A673 (cell line): ENCODE results near the gene GFOD2. TPM values are rescaled to one million over a fixed set of nuclear protein-coding genes. Genes with fewer than 3 reads are reported as not detected.

Source experiments
- BruUV-seq: library from RNA; stranded (reverse); fragments of 400-500 nt; replicated peaks from 2 replicates; lab custom pipeline; 2021; lab: Mats Ljungman, UMichigan
- CTCF ChIA-PET: fragments of 300-600 bp; sonication (Branson Sonifier 250); formaldehyde crosslinking; loops from one replicate; lab custom pipeline; 2022; ENCODE audit warnings: antibody characterized with exemption; lab: Charles Lee
- POLR2A ChIA-PET: fragments of 300-600 bp; sonication (Branson Sonifier 250); formaldehyde crosslinking; loops from one replicate; lab custom pipeline; 2022; ENCODE audit warnings: antibody characterized with exemption; ENCODE audit not compliant: low non-redundant PET; lab: Charles Lee
- DNase-seq: peaks from one replicate; pipeline ENCODE4 v3.0.0-alpha.2; 2015; ENCODE audit warnings: low spot score
- H3K27ac ChIP-seq: fragments of 200-600 bp; sonication (generic); 2 replicates; pipeline ENCODE4 v1.5.1; 2016; ENCODE audit warnings: mixed run types, low read depth, mild to moderate bottlenecking, mixed read lengths, antibody characterized with exemption, low read length; ENCODE audit not compliant: poor library complexity, severe bottlenecking
- H3K27me3 ChIP-seq: fragments of 200-600 bp; sonication (generic); replicated peaks from 2 replicates; pipeline ENCODE4 v1.6.1; 2017; ENCODE audit warnings: mixed run types, low read depth, mild to moderate bottlenecking, mixed read lengths, antibody characterized with exemption, low read length; ENCODE audit not compliant: insufficient read depth, poor library complexity
- H3K36me3 ChIP-seq: fragments of 200-600 bp; sonication (generic); 2 replicates; pipeline ENCODE4 v1.6.1; 2016; ENCODE audit warnings: mixed run types, mild to moderate bottlenecking, mixed read lengths, antibody characterized with exemption, low read length; ENCODE audit not compliant: insufficient read depth, poor library complexity, severe bottlenecking
- H3K4me1 ChIP-seq: fragments of 200-600 bp; sonication (generic); 2 replicates; pipeline ENCODE4 v1.6.1; 2017; ENCODE audit warnings: mixed run types, mild to moderate bottlenecking, mixed read lengths, antibody characterized with exemption, low read length; ENCODE audit not compliant: insufficient read depth, poor library complexity, severe bottlenecking
- H3K4me3 ChIP-seq: fragments of 200-600 bp; sonication (generic); 2 replicates; pipeline ENCODE4 v1.5.1; 2016; ENCODE audit warnings: low read depth, mixed run types, mild to moderate bottlenecking, mixed read lengths, low read length; ENCODE audit not compliant: poor library complexity, severe bottlenecking
- H3K9me3 ChIP-seq: fragments of 200-600 bp; sonication (generic); 2 replicates; pipeline ENCODE4 v1.6.1; 2016; ENCODE audit warnings: mixed run types, low read depth, mild to moderate bottlenecking, mixed read lengths, antibody characterized with exemption, low read length; ENCODE audit not compliant: poor library complexity, severe bottlenecking
- CTCF ChIP-seq: fragments of 300-800, 200-600 bp; sonication (generic); conservative IDR thresholded peaks from 2 replicates; pipeline ENCODE4 v1.5.1; 2017; ENCODE audit warnings: low read depth, mild to moderate bottlenecking, antibody characterized with exemption, low read length, moderate library complexity, mixed read lengths
- EZH2 ChIP-seq: fragments of 200-600 bp; sonication (generic); IDR thresholded peaks from 2 replicates; pipeline ENCODE4 v1.6.1; 2017; ENCODE audit warnings: borderline replicate concordance, low read depth, mild to moderate bottlenecking, mixed read lengths, antibody characterized with exemption, low read length; ENCODE audit not compliant: poor library complexity, severe bottlenecking
- intact Hi-C: fragments of 100-400 bp; cut with micrococcal nuclease; formaldehyde crosslinking; loops from one replicate; pipeline ENCODE4 v1.10.0; 2022; ENCODE audit not compliant: unreplicated experiment
- total RNA-seq: library from RNA; stranded (reverse); gene quantifications from 2 replicates; pipeline ENCODE4 v1.2.3, GENCODE V29; 2021

Gene GFOD2
- total RNA-seq, 1 experiment from 2014 or later: 22.6 TPM

GRCh38 chr16:67668495-67669157 is 50.5 kb downstream of the GFOD2 start:
- Histone ChIP-seq H3K36me3 (no peaks in the 10 kb centered on the region), H3K27me3 (no peaks in the 10 kb centered on the region), H3K4me1 (peaks cover 19% of the 10 kb centered on the region), H3K27ac (no peak overlapping the region), H3K4me3 (no peak overlapping the region), H3K9me3 (no peaks in the 10 kb centered on the region)
- no peak for DNase-seq
- intact Hi-C loops: loop anchor here (1.0 to 5.0 kb wide), 2 partner anchors 106 to 147 kb away; partner anchors contain the start of gene CTCF
- no peak for TF ChIP-seq EZH2
- 0 out of 2 replicates have a peak, but pooled peaks have one; percentile 10 for TF ChIP-seq CTCF
- ChIA-PET POLR2A (no interaction called here), CTCF (interaction anchor here (0.5 to 3.8 kb wide), 3 partner anchors 122 to 147 kb away, joined by 3 to 22 read pairs (median 19); no protein-coding TSS in a partner anchor)
- BruUV-seq: no TSS peak

DNA sequence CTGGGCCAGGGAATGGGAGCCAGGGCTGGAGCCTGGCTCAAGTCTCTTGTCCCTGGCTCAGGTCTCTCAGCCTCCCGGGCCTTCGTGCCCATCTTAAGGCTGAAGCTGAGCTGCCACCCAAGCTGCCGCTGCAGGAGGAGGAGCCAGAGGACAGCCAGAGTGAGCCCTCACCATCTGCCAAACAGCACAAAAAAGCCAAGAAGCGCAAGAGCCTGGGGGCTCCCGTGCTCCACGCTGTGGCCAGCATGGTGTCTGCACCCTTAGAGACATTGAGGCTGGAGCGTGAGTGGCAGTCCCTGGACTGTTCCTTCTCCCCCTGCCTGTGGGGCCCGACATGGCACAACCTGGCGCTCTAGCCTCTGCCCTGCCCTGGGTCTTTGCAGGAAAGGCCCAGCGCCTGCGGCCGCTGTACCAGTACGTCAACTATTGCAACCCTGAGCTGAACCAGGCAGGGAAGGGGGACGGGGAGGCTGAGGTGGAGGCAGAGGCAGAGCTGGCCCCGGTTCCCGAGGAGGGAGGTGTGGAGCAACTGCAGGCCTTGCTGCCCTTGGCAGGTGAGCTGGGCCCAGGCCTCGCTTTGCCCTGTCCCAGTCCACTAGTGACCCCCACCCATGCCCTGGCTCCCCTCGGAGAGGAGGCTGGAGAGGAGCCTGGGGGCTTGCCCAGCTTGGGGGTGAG is 51.2 kb downstream of the GFOD2 start:
- no peaks in the 10 kb centered on the region for H3K9me3 ChIP-seq
- ChIA-PET CTCF (interaction anchor here (1.1 to 3.8 kb wide), 3 partner anchors 121 to 147 kb away, joined by 3 to 22 read pairs (median 19); no protein-coding TSS in a partner anchor), POLR2A (no interaction called here)
- DNase-seq: peak; percentile 96
- H3K27me3 ChIP-seq: no peaks in the 10 kb centered on the region
- no peak overlapping the region for H3K4me3 ChIP-seq
- H3K36me3 ChIP-seq: no peaks in the 10 kb centered on the region
- TF ChIP-seq CTCF (peak; percentile 85), EZH2 (no peak)
- no TSS peak for BruUV-seq
- intact Hi-C loops: loop anchor here (1.0 to 5.0 kb wide), 2 partner anchors 106 to 147 kb away; partner anchors contain the start of gene CTCF
- H3K4me1 ChIP-seq: peaks cover 12% of the 10 kb centered on the region
- H3K27ac ChIP-seq: no peak overlapping the region

DNA sequence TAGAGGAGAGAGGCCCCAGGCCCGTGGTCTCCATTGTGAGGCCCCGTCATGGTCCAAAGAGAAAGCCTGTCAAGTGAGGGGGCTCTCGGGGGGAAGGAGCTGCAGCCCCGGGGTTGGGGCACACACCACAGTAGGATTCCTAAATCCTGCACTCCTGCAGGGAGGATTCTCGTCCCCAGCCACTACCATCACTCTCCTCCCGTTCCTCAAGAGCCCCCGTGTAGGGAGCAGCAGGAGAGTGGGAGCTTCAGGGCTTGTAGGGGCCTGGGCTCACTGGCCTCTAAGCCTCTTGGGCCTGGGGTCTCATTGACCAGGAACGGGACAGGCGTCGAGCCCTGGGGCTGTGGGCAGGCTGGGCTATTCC is 51.7 kb downstream of the GFOD2 start:
- H3K4me3 ChIP-seq: no peak overlapping the region
- TF ChIP-seq EZH2 (no peak), CTCF (no peak)
- intact Hi-C loops: loop anchor here (5.0 kb wide), 1 partner anchor 105 kb away; the partner anchor contains the start of gene CTCF
- H3K27me3 ChIP-seq: no peaks in the 10 kb centered on the region
- POLR2A ChIA-PET: no interaction called here
- CTCF ChIA-PET: interaction anchor here (1.1 to 3.8 kb wide), 3 partner anchors 121 to 146 kb away, joined by 3 to 22 read pairs (median 19); no protein-coding TSS in a partner anchor
- DNase-seq: no peak
- H3K9me3 ChIP-seq: no peaks in the 10 kb centered on the region
- BruUV-seq: no TSS peak
- no peaks in the 10 kb centered on the region for H3K36me3 ChIP-seq
- H3K27ac ChIP-seq: no peak overlapping the region
- H3K4me1 ChIP-seq: peaks cover 10% of the 10 kb centered on the region
